HG03097 (cell line): Measurements from ENCODE around the gene PPP1R13B.
A peak's percentile ranks its signal among the peaks of the same experiment; 100 is the strongest.

Source experiments
- ATAC-seq: cut with Tn5 transposase; IDR thresholded peaks from one replicate; pipeline ENCODE4 v1.9.1; 2021; ENCODE audit not compliant: unreplicated experiment, low FRiP score

Gene PPP1R13B

GRCh38 chr14:103718572-103718971 is 128.8 kb downstream of the PPP1R13B start:
- no peak for ATAC-seq

- ATAC-seq, result no peak
These were observed 130.4 kb downstream of the PPP1R13B start for GRCh38 chr14:103716899-103717411.

DNA sequence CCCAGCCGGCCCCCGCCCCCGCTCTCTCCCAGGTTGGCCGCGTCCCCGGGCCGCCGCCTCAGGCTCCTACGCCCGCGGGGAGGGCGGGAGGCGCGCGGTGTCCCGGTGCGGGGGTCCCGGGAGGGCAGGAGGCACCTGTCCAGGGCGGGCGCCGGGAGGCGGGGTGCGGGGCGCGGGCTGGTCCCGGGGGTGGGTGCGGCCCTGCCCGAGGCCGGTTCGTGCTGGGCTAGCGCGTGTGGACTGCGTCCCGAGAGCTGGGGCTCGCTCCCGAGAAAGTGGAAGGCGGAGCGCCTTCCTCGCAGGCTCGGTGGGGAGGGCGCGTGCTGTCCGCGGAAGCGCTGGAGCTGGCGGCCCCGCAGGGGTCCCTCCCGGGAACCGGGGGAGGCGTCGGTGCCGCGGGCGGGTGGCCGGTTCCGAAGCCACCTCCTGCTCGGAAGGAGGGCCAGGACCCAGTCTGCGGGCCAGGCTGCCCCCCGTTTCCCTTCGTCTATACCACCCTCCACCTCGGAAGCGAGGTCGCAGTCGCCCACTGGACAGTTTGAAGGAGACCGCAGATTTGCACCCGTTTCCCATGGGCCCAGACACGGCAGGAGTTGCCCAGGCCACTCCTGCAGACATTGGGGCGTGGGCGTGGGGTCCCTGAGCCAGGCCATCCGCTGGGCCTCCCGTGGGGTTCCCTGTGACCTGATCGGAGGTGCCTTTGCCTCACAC is 131.1 kb downstream of the PPP1R13B start:
- peak; percentile 1 for ATAC-seq

DNA sequence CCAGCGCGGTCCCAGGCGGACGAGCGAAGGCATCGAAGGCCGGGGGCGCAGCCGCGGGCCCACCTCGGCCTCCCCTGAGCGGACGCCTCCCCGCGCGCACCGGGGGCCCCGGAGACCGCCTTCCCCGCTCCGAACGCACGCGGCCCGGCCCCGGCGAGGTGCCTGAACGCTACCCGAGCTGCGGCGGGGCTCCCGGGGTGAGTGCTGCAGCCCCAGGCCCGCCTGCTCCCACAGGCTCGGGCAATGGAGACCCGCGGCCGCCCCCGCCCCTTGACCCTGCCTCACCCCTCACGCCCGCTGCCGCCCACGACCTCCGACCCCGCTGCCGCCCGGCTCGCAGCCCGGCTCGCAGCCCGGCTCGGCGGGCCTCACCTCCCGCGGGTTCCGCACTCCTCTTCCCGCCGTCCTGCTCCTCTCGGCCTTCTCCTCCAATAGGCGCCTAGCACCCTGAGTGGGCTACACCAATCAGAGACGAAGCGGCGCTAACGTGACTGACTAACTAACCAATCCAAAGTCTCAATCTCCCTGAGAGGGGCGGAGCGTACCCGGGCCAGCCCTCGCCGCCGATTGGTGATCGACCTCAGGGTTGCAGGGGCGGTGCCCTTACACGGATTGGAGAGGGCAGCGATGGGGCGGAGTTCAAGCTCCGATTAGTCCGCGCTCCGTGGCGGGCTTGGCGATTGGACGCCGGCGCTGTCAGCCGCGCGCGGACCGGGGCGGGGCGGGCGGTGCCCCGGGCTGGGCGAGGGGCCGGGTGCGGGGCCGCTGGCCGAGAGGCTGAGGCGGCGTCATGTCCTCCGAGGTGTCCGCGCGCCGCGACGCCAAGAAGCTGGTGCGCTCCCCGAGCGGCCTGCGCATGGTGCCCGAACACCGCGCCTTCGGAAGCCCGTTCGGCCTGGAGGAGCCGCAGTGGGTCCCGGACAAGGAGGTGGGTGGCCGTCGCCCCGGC is 132.0 kb downstream of the PPP1R13B start, which contains the start of the genes XRCC3 and ZFYVE21:
Gene XRCC3, minus strand, starts transcription at position 400 of the 949 bp plus-strand sequence. CDS start 4,364 bp downstream, outside the sequence.
Gene ZFYVE21, plus strand, starts transcription at position 759 of the 949 bp plus-strand sequence. Its CDS starts 32 bp downstream, at position 791.
- ATAC-seq, result peak; percentile 88

DNA sequence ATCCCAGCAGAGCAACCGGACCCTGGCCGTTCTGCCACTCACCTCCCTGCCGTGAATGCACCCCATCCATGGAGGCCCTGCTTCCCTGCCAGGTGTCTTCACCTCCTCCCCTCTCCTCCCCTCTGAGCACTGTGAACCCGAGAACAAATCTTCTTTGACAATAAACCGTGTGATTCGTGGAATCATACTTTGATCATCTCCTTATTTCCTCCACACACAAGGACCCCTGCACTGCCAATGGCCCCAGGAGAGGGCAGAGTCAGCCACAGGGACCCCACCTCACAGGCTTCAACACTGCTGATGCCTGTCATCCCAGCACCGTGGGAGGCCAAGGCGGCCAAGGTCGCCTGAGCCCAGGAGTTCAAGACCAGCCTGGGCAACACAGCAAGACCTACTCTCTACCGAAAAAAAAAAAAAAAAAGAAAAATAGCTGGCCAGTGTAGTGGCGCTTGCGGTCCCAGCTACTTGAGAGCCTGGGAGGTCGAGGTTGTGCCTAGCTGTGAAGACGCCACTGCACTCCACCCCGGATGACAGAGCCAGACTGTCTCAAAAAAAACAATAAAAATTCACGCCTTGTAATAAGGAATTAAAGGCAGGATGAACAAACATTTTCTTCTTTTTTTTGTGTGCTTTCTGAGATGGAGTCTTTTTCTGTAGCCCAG is 133.2 kb downstream of the PPP1R13B start:
- ATAC-seq, result no peak

DNA sequence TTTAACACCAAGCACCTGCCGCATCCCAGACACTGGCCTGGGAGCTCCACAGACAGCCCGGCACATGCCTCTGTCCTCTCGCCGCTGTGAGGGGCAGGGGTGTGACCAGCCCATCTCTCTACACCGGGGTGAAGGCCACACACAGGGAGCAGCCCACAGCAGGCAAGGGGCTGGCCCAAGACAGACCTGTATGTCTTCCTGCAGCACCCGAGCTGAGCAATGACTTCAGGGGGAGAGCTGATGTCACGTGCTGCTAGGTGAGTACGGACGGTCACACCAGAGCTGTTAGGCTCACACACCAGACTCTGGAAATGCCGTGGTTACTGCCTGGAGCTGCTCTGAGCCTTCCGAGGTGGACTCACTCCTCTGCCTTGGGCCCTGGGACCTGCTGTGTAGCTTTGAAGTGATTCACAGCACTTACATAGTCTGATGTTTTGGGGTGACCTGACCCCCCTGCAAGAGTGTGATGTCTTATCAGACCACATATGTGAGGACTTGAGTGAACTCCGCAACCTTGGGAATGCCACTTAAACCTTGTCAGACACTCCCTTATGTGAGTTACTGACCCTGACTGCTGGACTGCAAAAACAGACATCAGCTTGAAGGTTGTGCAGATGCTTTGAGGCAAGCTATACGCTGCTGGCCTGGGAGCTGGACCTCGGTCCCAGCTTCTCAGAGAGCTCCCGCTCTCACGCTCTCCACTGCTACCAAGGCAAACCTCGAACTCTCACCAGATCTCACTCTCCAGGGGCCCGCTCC is 133.9 kb downstream of the PPP1R13B start:
- no peak for ATAC-seq

DNA sequence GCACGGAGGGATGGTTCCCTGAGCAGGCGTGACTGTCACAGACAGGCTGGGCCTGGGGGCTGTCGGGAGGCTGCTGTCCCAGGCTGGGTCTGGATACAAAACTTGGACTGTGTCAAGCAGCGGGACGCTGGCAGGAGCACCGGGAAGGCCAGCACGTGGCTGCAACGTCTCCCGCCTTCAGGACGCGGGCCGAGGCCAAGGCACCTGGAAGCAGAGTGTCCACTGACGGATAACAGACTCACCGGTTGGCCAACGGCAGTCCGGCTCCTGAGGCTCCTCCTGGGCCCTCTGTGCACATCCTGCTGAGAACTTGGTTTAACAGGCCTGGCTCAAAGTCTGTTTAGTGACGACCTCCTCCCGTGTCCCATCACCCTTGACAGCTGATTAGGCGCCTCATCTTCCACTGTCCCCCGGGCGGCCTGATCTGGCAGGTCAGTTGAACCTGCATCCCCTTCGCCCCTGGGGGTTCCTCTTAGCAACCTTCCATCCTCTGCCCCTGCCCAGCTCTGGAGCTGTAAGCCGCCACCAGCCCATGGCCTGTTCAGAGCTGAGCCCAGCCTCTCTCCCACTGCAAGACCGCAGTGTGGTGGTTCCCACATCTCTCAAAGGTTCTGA is 134.6 kb downstream of the PPP1R13B start:
- ATAC-seq, result no peak

- no peak for ATAC-seq
These were observed 135.6 kb downstream of the PPP1R13B start for GRCh38 chr14:103711516-103712431.

DNA sequence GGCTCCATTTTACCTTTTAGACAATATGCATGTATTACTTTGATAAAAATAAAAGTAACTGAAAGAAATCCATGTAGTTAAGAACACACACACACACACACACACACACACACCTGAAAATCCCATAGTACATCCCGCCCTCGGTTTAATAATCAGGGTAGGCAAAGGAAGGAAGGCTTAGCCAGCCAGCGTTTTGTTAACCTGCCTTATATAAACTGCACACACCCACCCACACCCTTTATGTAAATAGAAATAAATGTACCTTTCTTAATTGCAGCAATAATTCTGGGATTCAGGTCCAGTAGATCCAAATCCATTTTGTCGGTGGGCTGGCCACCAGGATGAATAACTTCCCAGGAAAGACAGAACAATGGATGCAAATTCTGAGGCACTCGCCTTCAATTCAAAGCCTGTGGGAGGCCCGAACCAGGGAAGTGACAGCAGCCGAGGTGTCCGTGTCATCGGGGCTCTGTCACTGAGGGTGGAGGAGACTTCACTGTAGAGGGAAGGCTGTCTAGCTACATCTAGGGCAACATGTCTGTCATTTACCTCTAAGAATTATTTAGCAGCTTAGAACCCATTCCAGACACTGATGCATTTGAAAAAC is 136.5 kb downstream of the PPP1R13B start:
- ATAC-seq, result no peak

DNA sequence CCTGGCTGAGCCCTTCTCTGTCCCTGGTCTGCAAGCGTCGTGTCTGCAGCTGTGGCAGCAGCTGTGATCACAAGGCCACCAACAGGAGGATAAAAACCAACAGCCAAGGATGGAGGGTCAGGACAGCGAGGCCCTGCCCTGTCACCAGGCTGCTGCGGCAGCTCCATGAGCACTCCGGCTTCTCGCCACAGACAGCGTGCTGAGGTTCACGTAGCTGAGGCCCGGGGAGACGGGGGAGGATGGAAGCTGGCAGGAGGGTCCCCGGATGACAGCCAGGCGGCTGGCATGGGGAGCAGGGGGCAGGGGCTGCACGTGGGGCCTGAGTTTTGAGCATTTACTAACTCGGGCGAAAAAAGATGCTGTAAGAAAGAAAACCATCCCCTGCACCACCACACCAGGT is 137.6 kb downstream of the PPP1R13B start:
- ATAC-seq, result no peak

DNA sequence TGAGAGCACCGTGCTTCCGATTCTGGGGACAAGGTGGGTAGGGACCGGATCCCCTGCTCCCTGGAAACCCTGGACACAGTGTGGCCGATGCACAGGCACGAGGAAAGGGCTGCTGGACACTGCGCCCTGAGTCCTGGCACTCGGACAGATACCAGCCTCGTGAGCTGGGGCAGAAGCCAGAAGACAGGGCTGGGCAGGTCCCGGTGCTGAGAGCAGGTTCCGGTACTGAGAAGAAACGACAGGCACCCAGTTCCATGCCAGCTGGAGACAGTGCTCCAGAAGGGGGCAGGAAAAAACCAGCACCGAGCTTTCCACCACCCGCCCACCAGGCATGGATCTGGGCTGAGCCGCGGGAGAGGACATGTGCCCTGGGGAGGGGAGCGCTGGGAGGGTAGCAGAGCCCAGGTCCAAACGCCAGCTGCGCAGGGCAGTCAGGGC is 138.6 kb downstream of the PPP1R13B start:
- no peak for ATAC-seq

DNA sequence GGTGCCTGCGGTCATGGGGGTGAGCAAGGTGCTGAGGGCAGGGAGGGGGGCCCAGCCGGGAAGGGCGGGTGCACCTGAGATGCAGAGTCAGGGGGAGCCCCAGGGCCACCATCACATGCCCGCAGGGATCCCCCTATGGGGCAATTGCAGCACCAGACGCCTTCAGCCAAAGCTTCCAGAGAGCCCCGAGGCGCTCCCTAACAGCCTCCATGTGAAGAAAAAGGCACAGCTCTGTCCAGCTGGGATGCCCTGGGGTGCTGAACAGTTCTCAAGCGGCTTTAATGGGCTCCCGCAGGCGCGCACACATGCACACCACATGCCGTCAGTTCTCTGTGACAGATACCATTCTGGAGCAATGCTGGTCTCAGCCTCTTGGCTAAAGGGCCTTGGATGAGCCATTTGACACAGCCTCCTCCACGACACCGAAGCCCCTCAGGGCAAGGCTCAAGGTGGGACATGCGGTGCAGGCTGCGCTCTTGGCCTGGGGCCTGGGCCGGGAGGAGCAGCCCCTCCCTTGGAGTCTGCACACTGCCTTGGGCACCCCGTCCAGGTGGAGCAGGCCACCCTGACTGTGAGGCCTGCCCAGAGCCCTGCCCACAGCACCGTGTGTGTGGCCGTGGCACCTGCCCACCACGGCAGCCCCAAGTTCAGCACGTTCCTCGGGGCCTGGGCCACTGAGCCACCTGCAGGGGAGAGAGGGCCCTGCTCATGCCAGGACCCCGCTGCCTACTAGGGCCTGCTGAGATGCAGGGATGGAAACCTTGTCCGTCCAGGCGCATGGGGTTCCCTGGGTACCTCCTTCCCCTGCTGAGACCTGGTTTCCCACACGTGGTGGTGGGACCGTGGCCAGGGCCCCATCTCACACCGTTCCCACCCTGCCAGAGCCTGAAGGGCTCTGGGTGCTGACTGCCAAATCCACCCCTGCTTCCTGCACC is 139.8 kb downstream of the PPP1R13B start:
- ATAC-seq, result no peak

GRCh38 chr14:103706551-103707328 is 140.6 kb downstream of the PPP1R13B start:
- no peak for ATAC-seq

GRCh38 chr14:103705504-103706284 is 141.7 kb downstream of the PPP1R13B start:
- ATAC-seq, result no peak

- no peak for ATAC-seq
These were observed 142.3 kb downstream of the PPP1R13B start for GRCh38 chr14:103705118-103705503.
